Testis (tissue), 2 donors: Measurements from ENCODE around the gene THAP8.

Experiments
- POLR2A ChIP-seq: fragments of 450-650 bp; IDR thresholded peaks from one replicate; pipeline ENCODE4 v1.6.1; 2017; ENCODE audit warnings: antibody characterized with exemption, mild to moderate bottlenecking, moderate library complexity
- TF ChIP-seq, protein P1 (sequence below), 3 experiments: fragments of 450-650 bp in 2 of 3; fragments of 200-600 bp in 1 of 3; sonication (generic) in 1 of 3; IDR thresholded peaks; one replicate each; pipeline ENCODE4 v1.5.1; 2016 to 2019; ENCODE audit warnings: antibody characterized with exemption in 3 of 3, mild to moderate bottlenecking in 2 of 3, moderate library complexity in 1 of 3

DNA sequence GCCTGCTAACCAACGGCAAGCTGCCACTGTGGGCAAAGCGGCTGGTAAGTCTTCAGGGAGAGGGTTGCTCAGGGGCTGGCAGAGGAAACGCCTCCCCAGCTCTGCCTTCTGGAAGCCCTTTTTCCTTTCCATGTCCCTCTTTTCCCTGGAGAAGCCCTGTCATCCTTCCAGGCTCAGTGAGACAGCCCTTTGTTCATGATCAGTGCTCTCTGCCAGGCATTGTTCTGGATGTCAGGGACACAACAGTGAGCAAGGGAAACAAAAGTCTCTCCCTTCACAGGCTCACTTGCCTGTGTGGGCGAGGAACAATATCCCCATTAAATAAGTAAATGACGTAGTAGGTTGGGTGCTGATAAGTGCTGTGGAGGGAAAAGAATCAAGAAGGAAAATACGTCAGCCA is 43.0 kb upstream of the THAP8 start:
- TF ChIP-seq, protein P1, sequence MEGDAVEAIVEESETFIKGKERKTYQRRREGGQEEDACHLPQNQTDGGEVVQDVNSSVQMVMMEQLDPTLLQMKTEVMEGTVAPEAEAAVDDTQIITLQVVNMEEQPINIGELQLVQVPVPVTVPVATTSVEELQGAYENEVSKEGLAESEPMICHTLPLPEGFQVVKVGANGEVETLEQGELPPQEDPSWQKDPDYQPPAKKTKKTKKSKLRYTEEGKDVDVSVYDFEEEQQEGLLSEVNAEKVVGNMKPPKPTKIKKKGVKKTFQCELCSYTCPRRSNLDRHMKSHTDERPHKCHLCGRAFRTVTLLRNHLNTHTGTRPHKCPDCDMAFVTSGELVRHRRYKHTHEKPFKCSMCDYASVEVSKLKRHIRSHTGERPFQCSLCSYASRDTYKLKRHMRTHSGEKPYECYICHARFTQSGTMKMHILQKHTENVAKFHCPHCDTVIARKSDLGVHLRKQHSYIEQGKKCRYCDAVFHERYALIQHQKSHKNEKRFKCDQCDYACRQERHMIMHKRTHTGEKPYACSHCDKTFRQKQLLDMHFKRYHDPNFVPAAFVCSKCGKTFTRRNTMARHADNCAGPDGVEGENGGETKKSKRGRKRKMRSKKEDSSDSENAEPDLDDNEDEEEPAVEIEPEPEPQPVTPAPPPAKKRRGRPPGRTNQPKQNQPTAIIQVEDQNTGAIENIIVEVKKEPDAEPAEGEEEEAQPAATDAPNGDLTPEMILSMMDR (IDR thresholded peaks at IDR 0.05): no peak
- no peak for TF ChIP-seq POLR2A
